Upper lobe of left lung (tissue), 4 donors: ENCODE results near the gene FBP2.

ENCODE experiments used
- CTCF ChIP-seq, 6 experiments: fragments of 450-650 bp in 4 of 6; fragments of 200-600 bp in 2 of 6; sonication (generic) in 2 of 6; IDR thresholded peaks; one replicate each; pipeline ENCODE4 v1.5.1; 2016 to 2019; ENCODE audit warnings: antibody characterized with exemption in 6 of 6
- POLR2A ChIP-seq, 4 donors: fragments of 450-650 bp; IDR thresholded peaks; one replicate each; pipeline ENCODE4 v1.5.1; 2016 to 2017; ENCODE audit warnings: antibody characterized with exemption in 4 of 4, mild to moderate bottlenecking in 2 of 4

GRCh38 chr9:94568250-94568889 is 25.3 kb downstream of the FBP2 start:
- TF ChIP-seq CTCF (IDR thresholded peaks at IDR 0.05) (no peak), POLR2A (IDR thresholded peaks at IDR 0.05) (no peak)
